ENCODE data around the gene APBB3. TPM values are rescaled to one million over a fixed set of nuclear protein-coding genes. Genes with fewer than 3 reads are reported as not detected.

The APBB3 gene
- total RNA-seq, 1 donor from 2014 or later, result 15.1 TPM

DNA sequence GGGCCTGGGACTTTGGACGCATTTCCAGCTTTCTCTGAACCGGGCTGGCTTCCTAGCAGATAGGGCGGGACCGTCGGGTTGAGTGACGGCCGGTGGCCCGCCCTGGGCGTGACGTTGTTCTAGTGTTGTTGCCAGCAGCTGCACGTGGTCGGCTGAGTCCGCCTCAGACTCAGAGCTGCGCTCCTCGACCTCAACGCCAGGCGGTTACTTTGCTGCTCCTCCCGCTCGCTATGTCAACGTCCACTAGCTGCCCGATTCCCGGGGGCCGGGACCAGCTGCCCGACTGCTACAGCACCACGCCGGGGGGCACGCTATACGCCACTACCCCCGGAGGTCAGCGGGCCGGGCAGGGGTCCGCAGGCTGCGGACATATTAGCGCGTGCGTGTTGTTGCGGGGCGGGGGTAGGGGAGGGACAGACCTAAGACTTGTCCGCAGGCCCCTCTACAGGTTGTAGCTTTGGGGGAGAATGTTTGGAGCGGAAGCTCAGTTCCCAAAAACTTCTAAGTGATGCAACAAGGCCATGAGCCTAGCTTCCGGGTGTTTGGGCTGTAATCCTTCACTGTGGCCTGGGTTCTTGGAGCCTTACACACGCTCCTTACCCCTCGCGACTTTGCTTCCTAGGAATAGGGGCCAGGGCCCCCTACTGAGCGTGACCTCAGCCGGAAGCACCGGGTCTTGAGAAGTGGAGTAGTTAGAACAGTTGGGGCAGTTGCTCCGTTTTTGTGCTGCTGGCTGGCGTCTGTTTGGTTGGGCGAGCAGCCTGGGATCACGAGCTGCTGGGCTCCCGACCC is 16.7 kb downstream of the APBB3 start, which contains the start of gene EIF4EBP3:
TSS of gene EIF4EBP3 (plus strand) at position 155 of the 792 bp plus-strand sequence. CDS start at position 231, 76 bp downstream.
- H3K36me3 Mint-ChIP-seq (ENCODE audit: low read depth), result peaks cover 57% of the 10 kb centered on the region
- H3K4me3 Mint-ChIP-seq (ENCODE audit: low read depth), result peak within 1 kb of the TSS; percentile 76
- no peaks in the 10 kb centered on the region for H3K27me3 Mint-ChIP-seq (ENCODE audit: low read depth)
- peak within 1 kb of the TSS; percentile 84 for H3K27ac Mint-ChIP-seq
- intact Hi-C loops (cut with micrococcal nuclease), result loop anchor here (1.0 kb wide), 2 partner anchors 10 to 92 kb away; partner anchors contain the start of genes SRA1 and TMCO6
- H3K4me1 Mint-ChIP-seq (ENCODE audit: low read depth), result peaks cover 16% of the 10 kb centered on the region
- no peaks in the 10 kb centered on the region for H3K9me3 Mint-ChIP-seq
- DNase-seq (ENCODE audit: low spot score), result peak; percentile 82

GRCh38 chr5:140546851-140547507 is 17.4 kb downstream of the APBB3 start:
- Mint-ChIP-seq H3K9me3 (no peaks in the 10 kb centered on the region), H3K4me3 (ENCODE audit: low read depth) (no peak overlapping the region), H3K27ac (peak overlapping the region; percentile 84), H3K27me3 (ENCODE audit: low read depth) (no peaks in the 10 kb centered on the region), H3K4me1 (ENCODE audit: low read depth) (peaks cover 16% of the 10 kb centered on the region), H3K36me3 (ENCODE audit: low read depth) (peaks cover 58% of the 10 kb centered on the region)
- intact Hi-C loops (cut with micrococcal nuclease), result loop anchor here (1.0 kb wide), 2 partner anchors 10 to 92 kb away; partner anchors contain the start of genes SRA1 and TMCO6
- no peak for DNase-seq (ENCODE audit: low spot score)

DNA sequence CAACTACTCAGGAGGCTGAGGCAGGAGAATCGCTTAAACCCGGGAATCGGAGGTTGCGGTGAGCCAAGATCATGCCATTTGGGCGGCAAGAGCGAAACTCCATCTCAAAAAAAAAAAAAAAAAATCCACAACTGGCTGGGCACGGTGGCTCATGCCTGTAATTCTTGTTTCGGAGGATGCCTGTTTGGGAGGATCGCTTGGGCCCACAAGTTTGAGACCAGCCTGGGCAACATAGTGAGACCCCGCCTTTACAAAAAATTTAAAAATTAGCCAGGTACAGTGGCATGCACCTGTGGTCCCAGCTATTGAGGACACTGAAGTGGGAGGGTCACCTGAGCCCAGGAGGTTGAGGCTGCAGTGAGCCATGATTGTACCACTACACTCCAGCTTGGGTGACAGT is 18.8 kb downstream of the APBB3 start:
- peaks cover 12% of the 10 kb centered on the region for H3K4me1 Mint-ChIP-seq (ENCODE audit: low read depth)
- H3K4me3 Mint-ChIP-seq (ENCODE audit: low read depth), result no peak overlapping the region
- H3K9me3 Mint-ChIP-seq, result no peaks in the 10 kb centered on the region
- intact Hi-C loops (cut with micrococcal nuclease), result no loop called here
- no peak overlapping the region for H3K27ac Mint-ChIP-seq
- no peak for DNase-seq (ENCODE audit: low spot score)
- no peaks in the 10 kb centered on the region for H3K27me3 Mint-ChIP-seq (ENCODE audit: low read depth)
- peaks cover 61% of the 10 kb centered on the region for H3K36me3 Mint-ChIP-seq (ENCODE audit: low read depth)

DNA sequence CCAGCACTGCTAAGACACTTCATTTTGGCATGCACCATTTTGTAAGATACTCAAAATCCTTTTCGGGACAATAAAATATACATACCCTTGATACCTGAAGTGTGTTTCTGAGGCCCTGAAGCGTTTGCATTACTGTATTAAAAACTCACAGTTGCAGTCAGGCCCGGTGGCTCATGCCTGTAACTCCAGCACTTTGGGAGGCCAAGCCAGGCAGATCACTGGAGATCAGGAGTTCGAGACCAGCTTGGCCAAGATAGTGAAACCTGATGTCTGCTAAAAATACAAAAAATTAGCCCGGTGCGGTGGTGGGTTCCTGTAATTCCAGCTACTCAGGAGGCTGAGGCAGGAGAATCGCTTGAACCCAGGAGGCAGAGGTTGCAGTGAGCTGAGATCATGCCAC is 19.4 kb downstream of the APBB3 start:
- peaks cover 62% of the 10 kb centered on the region for H3K36me3 Mint-ChIP-seq (ENCODE audit: low read depth)
- no peak for DNase-seq (ENCODE audit: low spot score)
- intact Hi-C loops (cut with micrococcal nuclease), result no loop called here

DNA sequence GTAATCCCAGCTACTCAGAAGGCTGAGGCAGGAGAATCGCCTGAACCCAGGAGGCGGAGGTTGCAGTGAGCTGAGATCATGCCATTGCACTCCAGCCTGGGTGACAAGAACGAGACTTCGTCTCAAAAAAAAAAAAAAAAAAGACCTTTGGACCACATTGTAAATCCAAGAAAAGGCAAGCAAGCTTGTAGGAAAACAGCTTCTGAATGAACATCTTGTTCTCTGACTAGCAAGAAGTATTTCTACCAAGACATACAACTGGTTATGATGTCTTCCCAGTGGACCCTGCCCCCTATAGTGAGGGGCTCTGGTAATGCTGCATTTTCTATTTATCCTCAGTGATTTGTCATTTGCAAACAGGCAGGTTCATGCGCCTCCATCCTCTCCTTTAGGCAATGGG is 21.4 kb downstream of the APBB3 start:
- intact Hi-C loops (cut with micrococcal nuclease), result no loop called here
- Mint-ChIP-seq H3K27ac (no peak overlapping the region), H3K4me3 (ENCODE audit: low read depth) (no peak overlapping the region), H3K9me3 (no peaks in the 10 kb centered on the region), H3K4me1 (ENCODE audit: low read depth) (peaks cover 1% of the 10 kb centered on the region), H3K27me3 (ENCODE audit: low read depth) (no peaks in the 10 kb centered on the region), H3K36me3 (ENCODE audit: low read depth) (peaks cover 59% of the 10 kb centered on the region)
- DNase-seq (ENCODE audit: low spot score), result no peak

More for the DNA sequence above, 19.4 kb downstream of the APBB3 start:
- no peaks in the 10 kb centered on the region for H3K9me3 Mint-ChIP-seq
- H3K4me3 Mint-ChIP-seq (ENCODE audit: low read depth), result no peak overlapping the region
- no peak overlapping the region for H3K27ac Mint-ChIP-seq
- peaks cover 10% of the 10 kb centered on the region for H3K4me1 Mint-ChIP-seq (ENCODE audit: low read depth)
- H3K27me3 Mint-ChIP-seq (ENCODE audit: low read depth), result no peaks in the 10 kb centered on the region

DNA sequence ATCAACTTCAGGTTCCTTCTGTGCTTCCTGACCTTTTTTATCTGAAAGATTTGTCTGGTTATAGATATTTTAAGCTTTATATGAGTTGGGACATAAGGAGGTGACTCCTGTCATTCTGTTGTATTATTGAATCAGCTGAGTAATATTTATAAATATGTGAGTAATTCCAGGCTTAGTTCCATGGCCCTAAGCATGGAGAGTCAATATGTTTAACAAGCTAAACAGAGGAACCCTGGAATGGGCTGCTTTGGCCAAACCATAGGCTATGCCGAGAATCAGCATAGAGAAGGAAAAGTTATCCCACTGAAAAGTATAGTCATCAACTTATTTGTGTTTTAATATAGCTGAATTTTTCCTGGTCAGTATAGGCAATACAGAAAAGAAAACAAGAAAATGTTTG is 24.2 kb downstream of the APBB3 start:
- intact Hi-C loops (cut with micrococcal nuclease), result no loop called here
- H3K4me1 Mint-ChIP-seq (ENCODE audit: low read depth), result no peaks in the 10 kb centered on the region
- H3K27ac Mint-ChIP-seq, result no peak overlapping the region
- no peaks in the 10 kb centered on the region for H3K27me3 Mint-ChIP-seq (ENCODE audit: low read depth)
- peaks cover 76% of the 10 kb centered on the region for H3K36me3 Mint-ChIP-seq (ENCODE audit: low read depth)
- no peak for DNase-seq (ENCODE audit: low spot score)
- H3K9me3 Mint-ChIP-seq, result no peaks in the 10 kb centered on the region
- H3K4me3 Mint-ChIP-seq (ENCODE audit: low read depth), result no peak overlapping the region

GRCh38 chr5:140524003-140524402 is 40.4 kb downstream of the APBB3 start:
- Mint-ChIP-seq H3K4me1 (ENCODE audit: low read depth) (no peaks in the 10 kb centered on the region), H3K4me3 (ENCODE audit: low read depth) (no peak overlapping the region), H3K27ac (peak overlapping the region; percentile 11), H3K9me3 (peaks cover 4% of the 10 kb centered on the region), H3K36me3 (ENCODE audit: low read depth) (peaks cover 55% of the 10 kb centered on the region), H3K27me3 (ENCODE audit: low read depth) (no peaks in the 10 kb centered on the region)
- no peak for DNase-seq (ENCODE audit: low spot score)
- intact Hi-C loops (cut with micrococcal nuclease), result no loop called here

DNA sequence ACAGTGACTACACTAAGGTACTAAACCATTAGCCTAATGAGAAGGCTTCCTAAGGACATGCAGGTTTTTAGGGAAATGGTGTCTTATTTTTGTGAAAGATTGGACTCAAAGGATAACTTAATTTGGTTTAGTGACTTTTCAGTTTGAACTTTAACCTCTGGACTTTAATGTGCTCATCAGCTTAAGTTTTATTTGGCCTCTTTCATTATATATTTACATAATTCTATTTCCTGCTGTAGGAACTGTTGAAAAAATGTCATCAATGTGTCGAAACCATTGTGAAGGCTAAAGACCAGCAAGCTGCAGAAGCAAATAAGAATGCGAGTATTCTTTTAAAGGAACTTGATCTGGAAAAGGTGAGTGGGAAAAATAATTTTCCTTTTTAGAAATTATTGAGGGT is 51.3 kb downstream of the APBB3 start:
- Mint-ChIP-seq H3K27ac (no peak overlapping the region), H3K4me1 (ENCODE audit: low read depth) (no peaks in the 10 kb centered on the region), H3K4me3 (ENCODE audit: low read depth) (no peak overlapping the region), H3K27me3 (ENCODE audit: low read depth) (no peaks in the 10 kb centered on the region), H3K9me3 (no peaks in the 10 kb centered on the region), H3K36me3 (ENCODE audit: low read depth) (peaks cover 64% of the 10 kb centered on the region)
- intact Hi-C loops (cut with micrococcal nuclease), result no loop called here
- DNase-seq (ENCODE audit: low spot score), result no peak

- H3K36me3 Mint-ChIP-seq (ENCODE audit: low read depth), result peaks cover 71% of the 10 kb centered on the region
- intact Hi-C loops (cut with micrococcal nuclease), result no loop called here
- no peaks in the 10 kb centered on the region for H3K4me1 Mint-ChIP-seq (ENCODE audit: low read depth)
- no peak overlapping the region for H3K27ac Mint-ChIP-seq
- H3K27me3 Mint-ChIP-seq (ENCODE audit: low read depth), result no peaks in the 10 kb centered on the region
- no peak for DNase-seq (ENCODE audit: low spot score)
- no peak overlapping the region for H3K4me3 Mint-ChIP-seq (ENCODE audit: low read depth)
- H3K9me3 Mint-ChIP-seq, result no peaks in the 10 kb centered on the region
Measured at GRCh38 chr5:140509898-140510297, 54.5 kb downstream of the APBB3 start.

Other genes with a start within 250 kb of the APBB3 start
- 15.7 and 17.1 TPM in 2 replicates for gene HBEGF, start 218.0 kb downstream of the APBB3 start, total RNA-seq
- gene SLC4A9, start 204.4 kb downstream of the APBB3 start, total RNA-seq, result 0.18 TPM in 1 of 2 replicates, not detected in the other
- gene ANKHD1, start 162.8 kb downstream of the APBB3 start, total RNA-seq, result 119 and 120 TPM in 2 replicates
- gene EIF4EBP3, start 16.9 kb downstream of the APBB3 start, total RNA-seq, result 9.2 and 15.0 TPM in 2 replicates
- gene SRA1, start 7.1 kb downstream of the APBB3 start, total RNA-seq, result 45.9 and 48.2 TPM in 2 replicates
- 91.9 and 97.3 TPM in 2 replicates for gene SLC35A4, start 230 bp upstream of the APBB3 start, total RNA-seq
- 0.39 TPM in 2 replicates for gene CD14, start 68.6 kb upstream of the APBB3 start, total RNA-seq
- 40.2 and 40.7 TPM in 2 replicates for gene TMCO6, start 74.9 kb upstream of the APBB3 start, total RNA-seq
- gene NDUFA2, start 83.0 kb upstream of the APBB3 start, total RNA-seq, result 63.0 and 65.6 TPM in 2 replicates
- gene IK, start 83.2 kb upstream of the APBB3 start, total RNA-seq, result 111 and 119 TPM in 2 replicates
- gene WDR55, start 100.3 kb upstream of the APBB3 start, total RNA-seq, result 39.1 and 40.0 TPM in 2 replicates
- gene DND1, start 109.0 kb upstream of the APBB3 start, total RNA-seq, result 3.2 and 3.5 TPM in 2 replicates
- 107 and 110 TPM in 2 replicates for gene HARS1, start 126.8 kb upstream of the APBB3 start, total RNA-seq
- gene HARS2, start 126.9 kb upstream of the APBB3 start, total RNA-seq, result 28.0 and 30.1 TPM in 2 replicates
- 53.4 and 53.9 TPM in 2 replicates for gene ZMAT2, start 135.8 kb upstream of the APBB3 start, total RNA-seq
- 0.07 TPM in 1 of 2 replicates, not detected in the other for gene PCDHA1, start 221.5 kb upstream of the APBB3 start, total RNA-seq
- not detected in 2 replicates for gene PCDHA2, start 230.3 kb upstream of the APBB3 start, total RNA-seq
- gene PCDHA3, start 236.5 kb upstream of the APBB3 start, total RNA-seq, result not detected in 2 replicates
- gene PCDHA4, start 242.5 kb upstream of the APBB3 start, total RNA-seq, result not detected in 2 replicates

All from activated T-helper 2 cell treated with anti-CD3 and anti-CD28 coated beads, Interferon-gamma antibody, Interleukin-2, Interleukin-4, amounts not matched to agents 10 μg/mL and 5 μg/mL and 100 μg/mL, durations not matched to agents 14 hours and 24 hours and 36 hours (primary cell).